Adrenal gland (tissue), 5 donors: ENCODE measurements around the gene TNRC18.

Source experiments
- POLR2A ChIP-seq, 2 donors: fragments of 450-650 bp; IDR thresholded peaks; one replicate each; pipeline ENCODE4 v1.6.1; 2017; ENCODE audit warnings: antibody characterized with exemption in 2 of 2, mild to moderate bottlenecking in 2 of 2, moderate library complexity in 1 of 2
- TF ChIP-seq, protein P1 (sequence below), 6 experiments: fragments of 450-650 bp in 4 of 6; fragments of 200-600 bp in 2 of 6; sonication (generic) in 1 of 6; IDR thresholded peaks; 1 replicate in 5 of 6; 2 replicates in 1 of 6; pipeline versions ENCODE4 v1.5.1 to v1.8.0; 2016 to 2021; ENCODE audit warnings: antibody characterized with exemption in 6 of 6, mild to moderate bottlenecking in 2 of 6, moderate library complexity in 1 of 6
- donor health status: DM: no; HTN: no; CAD: no.

DNA sequence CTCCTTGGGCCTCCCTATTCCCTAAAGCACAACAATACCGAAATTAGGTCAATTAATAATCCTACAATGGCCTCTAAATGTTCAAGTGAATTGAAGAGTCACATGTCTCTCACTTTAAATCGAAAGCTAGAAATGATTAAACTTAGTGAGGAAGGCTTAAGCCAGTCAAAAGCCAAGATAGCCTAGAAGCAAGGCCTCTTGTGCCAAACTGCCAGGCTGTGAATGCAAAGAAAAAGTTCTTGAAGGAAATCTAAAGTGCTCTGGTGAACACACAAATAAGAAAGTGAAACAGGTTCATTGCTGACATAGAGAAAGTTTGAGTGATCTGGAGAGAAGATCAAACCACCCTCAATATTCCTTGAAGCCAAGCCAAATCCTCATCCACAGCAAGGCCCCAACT lies 83.7 kb downstream of the TNRC18 start:
- no peak for TF ChIP-seq POLR2A (IDR thresholded peaks at IDR 0.05)
- TF ChIP-seq, protein P1, sequence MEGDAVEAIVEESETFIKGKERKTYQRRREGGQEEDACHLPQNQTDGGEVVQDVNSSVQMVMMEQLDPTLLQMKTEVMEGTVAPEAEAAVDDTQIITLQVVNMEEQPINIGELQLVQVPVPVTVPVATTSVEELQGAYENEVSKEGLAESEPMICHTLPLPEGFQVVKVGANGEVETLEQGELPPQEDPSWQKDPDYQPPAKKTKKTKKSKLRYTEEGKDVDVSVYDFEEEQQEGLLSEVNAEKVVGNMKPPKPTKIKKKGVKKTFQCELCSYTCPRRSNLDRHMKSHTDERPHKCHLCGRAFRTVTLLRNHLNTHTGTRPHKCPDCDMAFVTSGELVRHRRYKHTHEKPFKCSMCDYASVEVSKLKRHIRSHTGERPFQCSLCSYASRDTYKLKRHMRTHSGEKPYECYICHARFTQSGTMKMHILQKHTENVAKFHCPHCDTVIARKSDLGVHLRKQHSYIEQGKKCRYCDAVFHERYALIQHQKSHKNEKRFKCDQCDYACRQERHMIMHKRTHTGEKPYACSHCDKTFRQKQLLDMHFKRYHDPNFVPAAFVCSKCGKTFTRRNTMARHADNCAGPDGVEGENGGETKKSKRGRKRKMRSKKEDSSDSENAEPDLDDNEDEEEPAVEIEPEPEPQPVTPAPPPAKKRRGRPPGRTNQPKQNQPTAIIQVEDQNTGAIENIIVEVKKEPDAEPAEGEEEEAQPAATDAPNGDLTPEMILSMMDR (IDR thresholded peaks at IDR 0.05): no peak
